Jurkat, Clone E6-1 (cell line): ENCODE results near the gene H3-3A. TPM values are rescaled to one million over a fixed set of nuclear protein-coding genes. Genes with fewer than 3 reads are reported as not detected.
A peak's percentile ranks its signal among the peaks of the same experiment; 100 is the strongest.

Source experiments
- DNase-seq: peaks from one replicate; pipeline ENCODE4 v3.0.0-alpha.2; 2011; ENCODE audit warnings: low read depth, low spot score
- H3K4me3 ChIP-seq: 2 replicates; pipeline ENCODE4 v1.5.1; 2011; ENCODE audit warnings: mild to moderate bottlenecking, low read length, control low read depth, moderate library complexity
- polyA plus RNA-seq: library from polyadenylated mRNA; unstranded; fragments of >200 nt; gene quantifications from one replicate; pipeline ENCODE4 v1.2.1, GENCODE V29; 2012; ENCODE audit warnings: missing spikeins; ENCODE audit not compliant: insufficient read length, insufficient read depth

H3-3A gene
- polyA plus RNA-seq: 949 TPM

- H3K4me3 ChIP-seq: peak within 1 kb of the TSS; percentile 88
- DNase-seq: peak; percentile 85
Measured at GRCh38 chr1:226062558-226063223, at the start of gene H3-3A. TSS of gene H3-3A (plus strand) at chr1:226062716. CDS start at chr1:226064352, 1,636 bp downstream.

GRCh38 chr1:226017070-226017469 is 45.4 kb upstream of the H3-3A start:
- DNase-seq: no peak
- H3K4me3 ChIP-seq: no peak overlapping the region

DNA sequence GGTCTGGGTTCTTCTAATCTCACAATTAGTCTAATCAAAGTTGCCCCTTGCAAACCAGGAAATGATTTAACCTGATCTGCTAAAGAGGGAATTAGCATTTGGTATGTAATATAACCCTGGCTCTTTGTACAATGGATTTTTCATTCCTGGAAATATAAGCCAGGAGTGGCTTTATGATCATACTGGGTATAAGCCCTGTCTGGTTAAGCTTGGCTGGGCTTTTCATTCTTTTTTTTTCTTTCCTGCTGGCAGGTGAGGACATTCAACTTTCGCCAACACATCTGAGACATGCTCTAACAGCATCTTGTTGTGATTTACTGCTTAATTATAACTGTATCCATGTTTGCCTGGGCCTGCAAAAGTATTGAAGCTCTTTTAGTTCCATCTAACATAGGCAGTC is 42.9 kb upstream of the H3-3A start:
- no peak for DNase-seq
- no peak overlapping the region for H3K4me3 ChIP-seq

DNA sequence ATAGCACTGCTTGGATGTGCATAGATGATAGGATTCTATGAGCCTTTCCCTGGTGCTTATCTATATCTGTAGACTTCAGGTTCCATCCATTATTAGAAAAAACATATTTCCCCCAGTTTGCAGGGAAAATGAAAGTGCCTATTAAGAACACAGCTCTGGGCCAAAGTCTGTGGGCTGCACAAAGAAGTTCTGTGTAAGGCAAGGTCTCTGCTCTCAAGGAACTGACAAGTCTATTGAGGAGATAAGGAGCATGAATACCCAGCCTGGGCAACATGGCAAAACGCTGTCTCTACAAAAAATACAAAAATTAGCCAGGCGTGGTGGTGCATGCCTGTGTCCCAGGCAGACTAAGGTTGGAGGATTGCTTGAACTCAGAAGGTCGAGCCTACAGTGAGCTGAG is 41.1 kb upstream of the H3-3A start:
- no peak overlapping the region for H3K4me3 ChIP-seq
- no peak for DNase-seq

DNA sequence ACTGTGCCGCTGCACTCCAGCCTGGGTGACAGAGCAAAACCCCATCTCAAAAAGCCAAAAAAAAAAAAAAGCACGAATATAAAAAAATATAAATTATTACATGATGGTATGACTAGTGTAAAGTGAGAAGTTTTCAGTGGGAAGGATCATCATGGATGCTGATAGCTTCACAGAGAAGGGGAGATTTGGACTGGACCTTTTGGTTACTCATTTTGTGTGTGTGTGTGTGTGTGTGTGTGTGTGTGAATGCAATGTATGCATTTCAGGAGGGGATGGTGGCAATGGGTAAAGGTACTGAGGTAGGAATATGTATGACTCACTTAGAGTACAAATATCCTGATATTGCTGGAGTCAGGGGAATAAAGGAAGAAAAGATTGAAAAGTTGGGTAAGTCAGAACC is 40.7 kb upstream of the H3-3A start:
- H3K4me3 ChIP-seq: no peak overlapping the region
- no peak for DNase-seq

- DNase-seq: no peak
- no peak overlapping the region for H3K4me3 ChIP-seq
Measured at GRCh38 chr1:226023735-226024134, 38.8 kb upstream of the H3-3A start.

GRCh38 chr1:226026833-226027232 is 35.7 kb upstream of the H3-3A start:
- no peak for DNase-seq
- H3K4me3 ChIP-seq: no peak overlapping the region

GRCh38 chr1:226027538-226028217 is 34.8 kb upstream of the H3-3A start:
- DNase-seq: no peak
- no peak overlapping the region for H3K4me3 ChIP-seq

DNA sequence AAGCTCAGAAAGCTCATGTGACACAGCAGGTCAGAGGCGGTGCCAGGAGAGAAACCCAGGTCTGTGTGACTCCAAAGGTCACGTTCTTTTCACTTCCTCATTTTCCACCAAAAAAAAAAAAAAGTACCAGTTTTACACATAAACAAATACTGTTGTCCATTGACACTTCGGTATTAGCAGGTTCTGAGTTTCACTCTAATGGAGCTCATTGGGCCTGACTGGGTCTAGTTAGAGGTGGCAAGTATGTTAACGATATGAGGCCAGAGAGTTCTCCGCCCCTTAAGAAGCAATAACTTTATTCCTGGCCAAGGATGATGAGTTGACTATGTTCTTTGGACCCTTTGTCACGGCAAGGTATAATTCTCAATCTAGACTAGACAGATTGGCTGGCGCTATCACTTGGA is 33.4 kb upstream of the H3-3A start:
- DNase-seq: no peak
- H3K4me3 ChIP-seq: no peak overlapping the region

GRCh38 chr1:226029568-226030225 is 32.8 kb upstream of the H3-3A start:
- no peak for DNase-seq
- no peak overlapping the region for H3K4me3 ChIP-seq

- no peak for DNase-seq
- H3K4me3 ChIP-seq: no peak overlapping the region
Measured at GRCh38 chr1:226033582-226033981, 28.9 kb upstream of the H3-3A start.

DNA sequence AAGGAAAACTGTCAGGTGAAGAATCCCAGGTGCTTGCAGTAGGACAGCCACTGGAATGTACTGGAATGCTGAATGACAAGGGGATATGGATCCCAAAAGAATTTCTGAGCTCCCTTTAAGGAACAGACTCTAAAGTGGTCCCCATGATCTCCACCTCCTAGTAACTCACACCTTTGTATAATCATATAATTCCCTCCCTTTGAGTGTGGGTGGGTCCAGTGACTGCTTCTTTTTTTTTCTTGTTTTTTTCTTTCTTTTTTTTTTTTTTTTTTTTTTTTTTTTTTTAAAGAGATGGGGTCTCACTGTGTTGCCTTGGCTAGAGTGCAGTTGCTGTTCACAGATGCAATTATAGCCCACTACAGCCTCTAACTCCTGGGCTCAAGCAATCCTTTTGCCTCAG is 28.5 kb upstream of the H3-3A start:
- H3K4me3 ChIP-seq: no peak overlapping the region
- DNase-seq: no peak

GRCh38 chr1:226034482-226034881 is 28.0 kb upstream of the H3-3A start:
- no peak for DNase-seq

DNA sequence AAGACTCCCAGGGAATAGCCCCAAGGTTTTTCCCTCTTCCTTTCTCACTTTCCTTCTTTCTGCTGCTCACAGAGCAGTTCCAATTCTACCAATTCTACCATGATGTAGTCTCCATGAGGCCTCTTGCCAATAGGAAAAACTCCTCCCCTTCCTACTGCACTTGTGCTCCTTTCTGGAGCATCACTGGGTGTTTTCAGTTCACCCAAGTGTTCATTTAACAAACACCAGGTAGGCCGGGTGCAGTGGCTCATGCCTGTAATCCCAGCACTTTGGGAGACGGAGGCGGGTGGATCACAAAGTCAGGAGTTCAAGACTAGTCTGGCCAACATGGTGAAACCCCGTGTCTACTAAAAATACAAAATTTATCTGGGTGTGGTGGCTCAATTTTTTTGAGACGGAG is 26.6 kb upstream of the H3-3A start:
- no peak for DNase-seq
- no peak overlapping the region for H3K4me3 ChIP-seq

More at GRCh38 chr1:226034482-226034881, 28.0 kb upstream of the H3-3A start:
- H3K4me3 ChIP-seq: no peak overlapping the region

GRCh38 chr1:226038661-226039060 is 23.9 kb upstream of the H3-3A start:
- no peak for DNase-seq
- no peak overlapping the region for H3K4me3 ChIP-seq

- H3K4me3 ChIP-seq: no peak overlapping the region
- no peak for DNase-seq
Measured at GRCh38 chr1:226041419-226041818, 21.1 kb upstream of the H3-3A start.

GRCh38 chr1:226044514-226045101 is 17.9 kb upstream of the H3-3A start:
- no peak for DNase-seq
- no peak overlapping the region for H3K4me3 ChIP-seq

DNA sequence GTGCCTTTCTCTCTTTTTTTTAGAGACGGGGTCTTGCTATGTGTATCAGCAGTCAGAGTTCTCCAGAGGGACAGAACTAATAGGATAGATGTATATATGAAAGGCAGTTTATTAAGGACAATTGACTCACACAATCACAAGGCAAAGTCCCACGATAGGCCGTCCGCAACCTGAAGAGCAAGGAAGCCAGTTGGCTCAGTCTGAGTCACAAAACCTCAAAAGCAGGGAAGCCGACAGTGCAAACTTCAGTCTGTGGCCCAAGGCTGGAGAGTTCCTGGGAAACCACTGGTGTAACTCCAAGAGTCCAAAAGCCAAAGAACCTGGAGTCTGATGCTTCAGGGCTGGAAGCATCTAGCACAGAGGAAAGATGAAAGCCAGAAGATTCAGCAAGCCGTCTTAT is 16.3 kb upstream of the H3-3A start:
- DNase-seq: no peak
- no peak overlapping the region for H3K4me3 ChIP-seq

DNA sequence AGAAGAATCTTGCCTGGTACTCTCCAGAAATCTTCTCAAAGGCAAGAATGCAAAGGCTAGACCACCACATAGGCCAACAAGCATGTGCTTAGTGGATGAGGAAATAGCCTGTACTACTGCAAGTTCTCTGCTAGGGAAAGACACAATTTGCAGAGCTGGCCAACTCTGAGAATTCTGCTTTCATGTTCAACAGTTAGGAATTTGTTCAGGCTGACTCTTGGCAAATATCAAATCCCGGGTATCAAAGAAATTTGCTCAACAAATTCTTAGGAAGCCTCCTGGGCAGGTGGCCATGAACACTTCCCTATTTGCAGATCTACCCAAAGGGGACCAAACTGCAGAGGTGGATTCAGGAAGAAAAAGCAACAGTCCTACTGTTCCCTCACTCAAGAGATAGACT is 15.0 kb upstream of the H3-3A start:
- H3K4me3 ChIP-seq: no peak overlapping the region
- no peak for DNase-seq

- DNase-seq: no peak
- H3K4me3 ChIP-seq: no peak overlapping the region
Measured at GRCh38 chr1:226048886-226049285, 13.6 kb upstream of the H3-3A start.
